Activated T-cell treated with anti-CD3 and anti-CD28 coated beads, Interleukin-2, amount 50 U/mL, for 48 hours (primary cell): ENCODE results near the gene ZNF518A.
"Not testable (repeated sequence)": the region's sequence is repeated elsewhere in the genome, so short reads cannot be mapped to it uniquely, and the experiment has no call there.

ENCODE experiments used
- DNase-seq, 2 experiments: peaks; one replicate each; pipeline ENCODE4 v3.0.0-alpha.2; 2020

Gene ZNF518A

GRCh38 chr10:96133135-96133534, 3.0 kb downstream of the ZNF518A start:
- DNase-seq: no peak

GRCh38 chr10:96136810-96137209, 6.7 kb downstream of the ZNF518A start:
- no peak for DNase-seq

- DNase-seq: no peak
Observed at GRCh38 chr10:96137567-96137966, 7.5 kb downstream of the ZNF518A start.

GRCh38 chr10:96138102-96138501, 8.0 kb downstream of the ZNF518A start:
- no peak for DNase-seq

- DNase-seq: no peak
Observed at GRCh38 chr10:96152437-96152836, 22.3 kb downstream of the ZNF518A start.

GRCh38 chr10:96153070-96153469, 23.0 kb downstream of the ZNF518A start:
- DNase-seq: peak; percentile 25 to 31

- no peak for DNase-seq
Observed at GRCh38 chr10:96165726-96166125, 35.6 kb downstream of the ZNF518A start.

GRCh38 chr10:96168546-96168945, 38.4 kb downstream of the ZNF518A start:
- DNase-seq: no peak

- no peak for DNase-seq
Observed at GRCh38 chr10:96170230-96170629, 40.1 kb downstream of the ZNF518A start.

- no peak for DNase-seq
Observed at GRCh38 chr10:96172666-96173065, 42.6 kb downstream of the ZNF518A start.

- no peak for DNase-seq
Observed at GRCh38 chr10:96176985-96177384, 46.9 kb downstream of the ZNF518A start.

GRCh38 chr10:96188421-96188820, 58.3 kb downstream of the ZNF518A start:
- DNase-seq: no peak

- no peak for DNase-seq
Observed at GRCh38 chr10:96188916-96189315, 58.8 kb downstream of the ZNF518A start.

GRCh38 chr10:96189505-96189904, 59.4 kb downstream of the ZNF518A start:
- DNase-seq: not testable (repeated sequence)

- no peak for DNase-seq
Observed at GRCh38 chr10:96201525-96201924, 71.4 kb downstream of the ZNF518A start.

GRCh38 chr10:96205580-96205979, 75.5 kb downstream of the ZNF518A start:
- DNase-seq: no peak

- DNase-seq: no peak
Observed at GRCh38 chr10:96208271-96208670, 78.2 kb downstream of the ZNF518A start.

- DNase-seq: no peak
Observed at GRCh38 chr10:96208946-96209345, 78.8 kb downstream of the ZNF518A start.

- no peak for DNase-seq
Observed at GRCh38 chr10:96211764-96212163, 81.7 kb downstream of the ZNF518A start.

GRCh38 chr10:96212911-96213310, 82.8 kb downstream of the ZNF518A start:
- no peak for DNase-seq
